CD4-positive, alpha-beta T cell (primary cell): ENCODE measurements around the gene SMYD3. TPM values are rescaled to one million over a fixed set of nuclear protein-coding genes. Genes with fewer than 3 reads are reported as not detected.

Experiments used
- ATAC-seq: fragments of 200-7000 bp; cut with Tn5 transposase; one replicate; pipeline ENCODE4 v1.10.0; 2022; ENCODE audit warnings: mild to moderate bottlenecking; ENCODE audit not compliant: poor library complexity
- CTCF ChIA-PET: fragments of 350-600 bp; sonication (Branson Sonifier 250); formaldehyde crosslinking; loops from one replicate; lab custom pipeline; 2021; ENCODE audit warnings: antibody characterized with exemption, inconsistent platforms; lab: Charles Lee
- POLR2A ChIA-PET: fragments of 350-600 bp; sonication (Branson Sonifier 250); formaldehyde crosslinking; loops from one replicate; lab custom pipeline; 2021; ENCODE audit warnings: antibody characterized with exemption, inconsistent platforms; lab: Charles Lee
- DNase-seq, 14 experiments: peaks; one replicate each; pipeline ENCODE4 v3.0.0-alpha.2; 2013 to 2020; ENCODE audit warnings: mixed read lengths in 2 of 14
- H3K27ac ChIP-seq, 2 donors: one replicate each; pipeline versions ENCODE4 v1.5.1 to v1.7.0; 2013; ENCODE audit warnings: low read length in 2 of 2, low read depth in 1 of 2, mild to moderate bottlenecking in 1 of 2
- H3K27me3 ChIP-seq, 2 experiments: 1 replicate in 1 of 2; 2 replicates in 1 of 2; pipeline versions ENCODE4 v1.6.1 to v1.7.0; 2013; ENCODE audit warnings: low read length in 2 of 2, control low read depth in 1 of 2, mild to moderate bottlenecking in 1 of 2, moderate library complexity in 1 of 2; ENCODE audit not compliant: insufficient read depth in 2 of 2, control insufficient read depth in 1 of 2
- H3K36me3 ChIP-seq: one replicate; pipeline ENCODE4 v1.6.1; 2013; ENCODE audit warnings: low read length, control low read depth; ENCODE audit not compliant: insufficient read depth
- H3K4me1 ChIP-seq: one replicate; pipeline ENCODE4 v1.6.1; 2013; ENCODE audit warnings: low read length, control low read depth; ENCODE audit not compliant: insufficient read depth
- H3K4me3 ChIP-seq: one replicate; pipeline ENCODE4 v1.5.1; 2013; ENCODE audit warnings: mild to moderate bottlenecking, low read length, moderate library complexity
- H3K9me3 ChIP-seq, 2 experiments: 1 replicate in 1 of 2; 2 replicates in 1 of 2; pipeline versions ENCODE4 v1.6.1 to v1.7.0; 2013; ENCODE audit warnings: low read length in 2 of 2, mild to moderate bottlenecking in 2 of 2, control low read depth in 1 of 2, moderate library complexity in 1 of 2; ENCODE audit not compliant: control insufficient read depth in 1 of 2, insufficient read depth in 1 of 2
- H3K27ac Mint-ChIP-seq: one replicate; pipeline ENCODE4 v1.8.0; 2020; ENCODE audit warnings: mixed read lengths
- H3K27me3 Mint-ChIP-seq: one replicate; pipeline ENCODE4 v1.8.0; 2021; ENCODE audit warnings: mixed read lengths
- H3K36me3 Mint-ChIP-seq: one replicate; pipeline ENCODE4 v1.8.0; 2021; ENCODE audit warnings: low read depth, mixed read lengths
- H3K4me1 Mint-ChIP-seq: one replicate; pipeline ENCODE4 v1.8.0; 2021; ENCODE audit warnings: low read depth, mixed read lengths
- H3K4me3 Mint-ChIP-seq: one replicate; pipeline ENCODE4 v1.8.0; 2020; ENCODE audit warnings: mild to moderate bottlenecking, mixed read lengths
- H3K9me3 Mint-ChIP-seq: one replicate; pipeline ENCODE4 v1.8.0; 2020; ENCODE audit warnings: mixed read lengths
- CTCF ChIP-seq: fragments of 200-600 bp; IDR thresholded peaks from one replicate; pipeline ENCODE4 v1.8.0; 2022; ENCODE audit warnings: antibody characterized with exemption, mild to moderate bottlenecking
- intact Hi-C, 2 experiments: fragments of 100-400 bp; cut with DNase I in 1 of 2; cut with micrococcal nuclease in 1 of 2; formaldehyde crosslinking; loops; one replicate each; pipeline versions ENCODE4 v1.15.1 to v1.9.0; 2023 to 2025; cut with DNase I, micrococcal nuclease
- total RNA-seq, 174 experiments: library from RNA in 2 of 174; stranded (reverse) in 2 of 174; gene quantifications; one replicate each; pipeline ENCODE4 v1.2.3 and lab custom pipeline; 2021 to 2026

Gene SMYD3
- total RNA-seq, 2 experiments from 2014 or later: 18.8 to 19.6 TPM

- intact Hi-C loops: no loop called here
- Histone ChIP-seq H3K36me3 (no peaks in the 10 kb centered on the region), H3K27ac (no peak overlapping the region), H3K4me3 (no peak overlapping the region), H3K27me3 (no peaks in the 10 kb centered on the region), H3K9me3 (no peaks in the 10 kb centered on the region), H3K4me1 (no peaks in the 10 kb centered on the region)
- Mint-ChIP-seq H3K27ac (no peak overlapping the region), H3K36me3 (no peaks in the 10 kb centered on the region), H3K9me3 (no peaks in the 10 kb centered on the region), H3K4me3 (no peak overlapping the region), H3K4me1 (peaks cover 24% of the 10 kb centered on the region), H3K27me3 (no peaks in the 10 kb centered on the region)
- ATAC-seq (no peak), DNase-seq (no peak)
- no peak for TF ChIP-seq CTCF
- CTCF ChIA-PET: no interaction called here
- POLR2A ChIA-PET: no interaction called here
Measured at GRCh38 chr1:245939756-245940345, 567.2 kb downstream of the SMYD3 start.

- DNase-seq: no peak
- no peak overlapping the region for H3K4me3 Mint-ChIP-seq
- peaks cover 12% of the 10 kb centered on the region for H3K4me1 Mint-ChIP-seq
- ChIA-PET CTCF (no interaction called here), POLR2A (no interaction called here)
- Histone ChIP-seq H3K36me3 (no peaks in the 10 kb centered on the region), H3K4me1 (no peaks in the 10 kb centered on the region), H3K27ac (no peak overlapping the region), H3K9me3 (no peaks in the 10 kb centered on the region), H3K27me3 (no peaks in the 10 kb centered on the region), H3K4me3 (no peak overlapping the region)
- intact Hi-C loops: no loop called here
- no peak for TF ChIP-seq CTCF
- no peaks in the 10 kb centered on the region for H3K27me3 Mint-ChIP-seq
- ATAC-seq: no peak
- H3K27ac Mint-ChIP-seq: no peak overlapping the region
- H3K36me3 Mint-ChIP-seq: no peaks in the 10 kb centered on the region
- H3K9me3 Mint-ChIP-seq: no peaks in the 10 kb centered on the region
Measured at GRCh38 chr1:245938046-245938435, 569.0 kb downstream of the SMYD3 start.

GRCh38 chr1:245937316-245938045, 569.6 kb downstream of the SMYD3 start:
- ChIA-PET POLR2A (no interaction called here), CTCF (no interaction called here)
- TF ChIP-seq CTCF: no peak
- no peaks in the 10 kb centered on the region for H3K36me3 Mint-ChIP-seq
- no peaks in the 10 kb centered on the region for H3K27me3 ChIP-seq
- no peaks in the 10 kb centered on the region for H3K9me3 ChIP-seq
- ATAC-seq (no peak), DNase-seq (no peak)
- H3K27ac ChIP-seq: no peak overlapping the region
- peaks cover 7% of the 10 kb centered on the region for H3K4me1 Mint-ChIP-seq
- H3K9me3 Mint-ChIP-seq: no peaks in the 10 kb centered on the region
- H3K4me3 Mint-ChIP-seq: no peak overlapping the region
- no peaks in the 10 kb centered on the region for H3K4me1 ChIP-seq
- H3K27ac Mint-ChIP-seq: no peak overlapping the region
- no peaks in the 10 kb centered on the region for H3K27me3 Mint-ChIP-seq
- intact Hi-C loops: no loop called here
- H3K36me3 ChIP-seq: no peaks in the 10 kb centered on the region
- no peak overlapping the region for H3K4me3 ChIP-seq
